Stimulated activated CD4-positive, alpha-beta T cell treated with anti-CD3 and anti-CD28 coated beads, Interleukin-1b, Interleukin-23, amount 100 ng/mL, for 48 hours (primary cell): ENCODE data around the gene CREB3L1.

Source experiments
- DNase-seq: peaks from one replicate; pipeline ENCODE4 v3.0.0-alpha.2; 2020

CREB3L1 gene

DNA sequence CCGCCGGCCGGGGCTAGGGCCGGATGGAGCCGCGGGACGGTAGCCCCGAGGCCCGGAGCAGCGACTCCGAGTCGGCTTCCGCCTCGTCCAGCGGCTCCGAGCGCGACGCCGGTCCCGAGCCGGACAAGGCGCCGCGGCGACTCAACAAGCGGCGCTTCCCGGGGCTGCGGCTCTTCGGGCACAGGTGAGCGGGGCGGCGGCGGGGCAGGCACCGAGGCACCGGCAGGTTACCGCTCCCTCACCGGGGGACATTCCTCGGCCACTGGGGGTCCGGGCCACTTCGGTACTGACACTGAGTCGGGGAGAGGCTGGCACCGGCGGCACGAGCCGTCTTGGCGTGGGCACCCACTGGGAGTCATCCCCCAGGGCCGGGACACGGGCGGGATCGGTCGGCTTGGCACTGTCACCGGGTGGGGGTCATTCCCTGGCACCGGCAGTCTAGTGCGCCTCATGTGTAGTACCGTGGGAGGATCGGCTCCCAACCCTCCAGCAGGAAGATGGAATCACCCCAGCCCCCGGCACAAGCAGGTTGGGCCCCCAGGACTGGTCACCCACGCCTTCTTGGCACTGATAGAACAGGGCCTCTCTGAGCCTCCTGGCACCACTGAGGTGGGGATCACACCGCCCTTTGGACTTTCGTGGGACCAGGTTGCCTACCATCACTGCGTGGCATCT, 70.3 kb downstream of the CREB3L1 start:
- DNase-seq, result no peak

DNA sequence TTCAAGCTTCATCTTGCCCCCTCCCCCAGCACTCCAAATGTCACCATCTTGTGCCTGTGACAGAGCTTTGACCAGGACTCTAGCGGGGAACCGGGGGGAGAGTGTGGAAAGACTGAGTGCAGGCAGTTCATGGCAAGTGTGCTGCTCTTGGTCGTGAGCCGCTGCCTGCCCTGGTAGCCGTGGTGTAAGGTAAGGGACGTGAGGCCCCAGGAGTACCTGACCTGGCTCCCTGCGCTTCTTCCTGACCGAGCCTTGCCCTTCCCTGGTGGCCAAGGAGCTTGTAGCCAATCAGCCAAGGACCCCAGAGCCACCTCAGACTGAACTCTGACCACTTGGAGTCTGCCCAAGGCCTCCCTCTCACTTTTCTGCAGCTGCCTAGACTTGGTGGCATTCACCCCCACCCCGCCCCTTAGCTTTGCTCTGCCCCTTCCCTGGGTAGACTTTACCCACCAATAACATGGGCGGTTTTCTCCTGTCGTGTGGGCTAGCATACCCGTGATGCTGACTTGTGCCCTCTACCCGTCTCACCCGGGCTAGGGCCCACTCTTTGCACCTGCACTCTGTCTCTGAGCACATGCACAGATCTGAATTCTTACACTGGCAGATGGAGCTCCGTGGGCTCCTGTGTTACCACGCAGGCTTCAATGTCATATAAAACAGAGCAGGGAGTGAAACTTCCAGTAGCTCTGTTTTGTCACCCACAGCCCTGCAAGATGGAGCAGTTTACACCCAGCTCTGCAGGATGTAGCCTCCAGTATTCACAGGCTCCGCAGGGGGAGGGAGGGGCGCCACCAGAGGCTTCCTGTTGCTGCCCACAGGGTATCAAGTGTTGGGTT, 71.3 kb downstream of the CREB3L1 start:
- DNase-seq, result no peak

DNA sequence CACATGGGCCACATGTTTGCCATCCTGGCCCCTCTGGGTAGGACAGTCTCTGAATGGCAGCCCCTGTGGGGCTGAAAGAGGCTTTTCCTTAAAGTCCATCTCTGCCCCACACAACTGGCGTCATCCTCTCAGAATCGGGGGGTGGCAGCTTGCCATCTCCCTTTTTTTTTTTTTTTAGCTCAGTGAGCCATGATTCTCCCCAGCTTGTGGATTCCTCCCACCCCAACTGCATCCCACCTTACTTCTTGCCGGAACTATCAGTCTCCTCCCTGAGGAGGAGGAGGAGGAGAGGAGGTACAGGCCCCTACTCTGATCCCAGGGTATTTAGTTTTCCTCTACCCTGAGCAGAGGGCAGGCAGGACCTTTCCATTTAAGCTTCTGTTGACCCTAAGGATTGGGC, 73.2 kb downstream of the CREB3L1 start:
- DNase-seq, result no peak

DNA sequence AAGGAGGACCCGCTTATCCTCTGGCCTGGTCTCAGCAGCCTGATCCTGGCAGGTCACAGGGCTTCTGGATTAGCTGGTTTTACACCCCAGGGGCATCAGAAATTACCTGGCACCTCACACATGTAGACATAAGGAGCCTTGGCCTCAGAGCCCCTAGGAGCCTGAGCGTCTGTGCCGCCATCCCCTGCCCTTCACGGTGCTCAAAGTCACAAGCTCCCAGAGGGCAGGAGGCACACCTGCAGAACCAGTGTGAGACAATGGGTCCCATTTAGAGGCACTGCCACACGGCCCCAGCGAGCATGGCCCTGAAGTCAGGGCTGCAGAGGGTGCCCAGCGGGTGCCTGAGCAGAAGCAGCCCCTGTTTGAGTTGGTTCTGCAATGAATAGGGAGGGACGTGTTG, 73.7 kb downstream of the CREB3L1 start:
- no peak for DNase-seq

DNA sequence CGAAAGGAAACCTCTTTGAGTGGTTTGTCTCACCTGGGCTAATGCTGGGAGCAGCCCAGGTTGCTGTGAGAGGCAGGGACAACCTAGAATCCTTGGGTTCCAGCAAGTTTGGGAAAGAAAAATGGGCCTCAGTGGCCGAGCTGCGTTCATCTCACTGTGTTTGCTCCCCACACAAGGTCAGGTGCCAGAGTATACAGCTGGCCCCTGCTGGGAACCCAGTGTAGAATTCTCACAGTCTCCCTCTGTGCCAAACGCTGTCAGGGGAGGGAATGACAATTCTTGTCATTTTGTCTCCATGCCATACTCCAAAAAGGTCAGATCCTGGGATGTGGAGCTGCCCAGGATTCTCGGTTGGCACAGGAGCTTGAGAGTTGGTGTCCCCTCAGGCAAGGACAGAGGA, 74.1 kb downstream of the CREB3L1 start:
- no peak for DNase-seq

DNA sequence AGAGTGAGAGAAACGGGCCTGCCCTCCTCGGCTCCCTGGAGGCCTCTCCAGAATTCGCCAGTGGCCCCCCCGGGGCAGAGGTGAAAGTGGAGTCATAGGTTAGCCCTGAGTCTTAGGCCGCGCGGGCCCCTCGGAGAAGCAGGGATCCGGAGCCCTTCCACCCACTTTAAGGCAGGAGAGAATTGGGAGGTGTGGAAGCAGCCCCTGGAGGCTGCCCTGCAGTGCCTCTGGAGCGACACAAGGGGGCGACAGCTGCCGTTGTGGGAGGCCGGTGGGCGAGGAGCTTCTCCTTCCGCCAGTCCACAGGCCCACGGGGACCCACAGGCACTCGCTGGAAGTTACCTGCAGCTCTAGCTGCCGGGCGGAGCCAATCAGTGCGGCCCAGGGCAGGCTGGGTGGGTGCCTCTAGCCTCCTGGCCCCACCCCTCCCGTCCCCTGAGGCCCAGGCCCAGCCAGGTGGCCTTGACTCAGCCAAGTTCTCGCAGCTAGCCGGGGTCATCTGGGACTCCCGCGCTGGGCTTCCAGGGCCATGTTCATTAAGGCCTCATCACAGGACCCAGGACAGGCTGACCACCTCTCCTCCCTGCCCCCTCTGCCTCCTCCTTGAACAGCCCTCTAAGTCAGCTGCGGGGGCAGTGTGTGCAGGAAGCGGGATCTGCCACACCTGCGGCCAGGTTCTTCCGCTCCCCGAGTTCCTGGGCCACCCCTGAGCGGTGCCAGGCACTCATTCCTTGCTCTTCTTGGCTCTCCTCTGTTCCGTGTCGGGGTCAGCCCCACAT, 74.8 kb downstream of the CREB3L1 start:
- peak; percentile 81 for DNase-seq

DNA sequence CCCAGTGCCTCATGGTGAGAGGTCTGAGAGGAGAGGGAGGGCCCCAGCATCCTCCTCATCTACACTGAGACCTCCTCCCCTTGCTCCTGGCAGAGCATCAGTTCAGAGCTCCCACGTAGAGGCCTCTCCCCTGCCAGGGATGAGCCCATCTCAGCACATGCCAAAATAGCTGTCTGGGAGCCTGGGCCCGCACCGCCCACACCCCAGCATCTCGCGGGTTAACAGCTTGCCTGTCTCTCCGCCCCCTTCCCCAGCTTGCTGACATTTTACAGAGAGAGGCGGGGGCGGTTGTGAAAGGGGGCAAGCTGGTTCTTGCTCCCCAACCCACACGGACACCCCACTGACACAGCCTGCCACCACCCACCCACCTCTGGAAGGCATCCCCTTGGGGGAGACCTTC, 76.2 kb downstream of the CREB3L1 start:
- DNase-seq, result peak; percentile 71

DNA sequence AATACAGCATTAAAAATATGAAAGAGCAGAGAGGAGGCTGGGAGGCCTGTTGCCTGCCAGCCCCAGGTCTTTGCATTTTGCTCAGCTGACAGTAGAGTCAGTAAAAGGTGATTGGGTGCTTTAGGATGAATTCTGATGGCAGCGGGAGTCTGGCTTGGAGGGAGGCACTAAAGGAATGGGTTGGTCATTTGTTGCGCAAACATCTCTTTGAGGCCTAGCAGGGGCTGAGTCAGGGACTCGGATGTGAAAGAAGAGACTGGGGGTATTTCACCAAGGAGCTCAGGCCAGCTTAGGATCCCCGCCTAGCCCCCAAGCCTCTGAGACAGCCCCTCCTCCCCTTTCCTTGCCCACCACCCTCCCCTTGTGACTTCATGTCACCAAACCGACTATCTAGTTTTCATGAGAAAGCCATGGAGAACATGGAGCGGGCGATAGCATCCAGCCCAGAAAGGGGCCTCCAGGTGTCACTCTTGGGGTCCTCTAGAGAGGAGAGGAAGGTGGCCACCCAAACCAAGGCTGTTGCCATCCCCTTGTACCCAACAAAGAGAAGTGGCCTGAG, 79.5 kb downstream of the CREB3L1 start:
- DNase-seq, result no peak

DNA sequence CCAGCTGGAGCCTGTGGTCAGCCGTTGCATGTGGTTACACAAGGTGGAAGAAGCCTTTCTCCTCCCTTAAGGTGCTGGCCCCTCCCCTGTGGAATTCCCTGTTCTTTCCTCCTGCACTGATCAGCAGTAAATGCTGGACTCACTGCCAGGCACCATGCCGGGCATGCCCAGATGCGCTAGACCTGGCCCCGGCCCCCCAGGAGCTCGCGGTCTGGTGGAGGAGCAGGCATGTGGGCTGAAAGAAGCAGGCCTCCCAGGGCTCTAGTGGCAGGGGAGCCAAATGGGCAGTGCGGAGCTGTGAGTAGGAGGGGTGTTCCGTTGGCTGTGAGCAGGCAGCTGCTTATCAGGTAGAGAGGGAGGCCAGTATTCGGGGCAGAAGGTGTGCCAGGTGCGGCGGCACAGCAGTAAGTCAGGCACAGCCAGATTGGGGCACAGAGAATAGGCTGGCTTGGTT, 80.0 kb downstream of the CREB3L1 start:
- DNase-seq, result no peak

DNA sequence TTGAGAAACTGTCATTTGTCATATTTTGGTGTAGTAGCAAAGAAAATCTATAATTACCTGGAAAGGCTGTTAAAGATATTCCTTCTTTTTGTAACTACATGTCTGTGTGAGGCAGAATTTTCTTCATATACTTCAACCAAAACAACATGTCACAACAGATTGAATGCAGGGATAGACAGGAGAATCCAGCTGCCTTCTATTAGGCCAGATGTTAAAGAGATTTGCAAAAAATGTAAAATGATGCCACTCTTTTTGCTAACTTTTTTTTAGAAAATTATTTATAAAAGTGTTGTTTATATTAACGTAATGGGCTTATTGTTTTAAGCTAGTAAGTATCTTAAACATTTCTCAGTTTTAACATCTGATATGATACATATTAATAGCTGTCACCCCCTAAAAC, 82.5 kb downstream of the CREB3L1 start:
- DNase-seq, result no peak

DNA sequence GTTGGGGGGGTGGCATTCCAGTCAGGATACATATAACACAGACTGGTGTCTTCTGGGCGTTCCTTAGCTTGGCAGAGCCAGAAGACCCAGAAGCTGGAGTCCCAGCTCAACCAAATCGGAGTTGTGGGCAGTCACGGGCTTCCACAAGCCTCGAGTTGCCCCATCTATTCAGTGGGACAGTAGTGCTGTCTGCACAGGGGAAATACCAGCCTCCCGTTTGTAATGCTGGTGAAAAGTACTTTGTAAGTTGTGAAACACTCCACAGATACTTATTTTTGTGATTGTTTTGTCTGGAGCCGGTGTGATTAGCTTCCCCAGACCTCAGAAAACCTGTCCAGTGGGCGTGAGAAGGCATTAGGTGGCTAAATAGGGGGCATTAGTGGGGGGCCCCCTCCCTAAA, 83.4 kb downstream of the CREB3L1 start:
- DNase-seq, result no peak

DNA sequence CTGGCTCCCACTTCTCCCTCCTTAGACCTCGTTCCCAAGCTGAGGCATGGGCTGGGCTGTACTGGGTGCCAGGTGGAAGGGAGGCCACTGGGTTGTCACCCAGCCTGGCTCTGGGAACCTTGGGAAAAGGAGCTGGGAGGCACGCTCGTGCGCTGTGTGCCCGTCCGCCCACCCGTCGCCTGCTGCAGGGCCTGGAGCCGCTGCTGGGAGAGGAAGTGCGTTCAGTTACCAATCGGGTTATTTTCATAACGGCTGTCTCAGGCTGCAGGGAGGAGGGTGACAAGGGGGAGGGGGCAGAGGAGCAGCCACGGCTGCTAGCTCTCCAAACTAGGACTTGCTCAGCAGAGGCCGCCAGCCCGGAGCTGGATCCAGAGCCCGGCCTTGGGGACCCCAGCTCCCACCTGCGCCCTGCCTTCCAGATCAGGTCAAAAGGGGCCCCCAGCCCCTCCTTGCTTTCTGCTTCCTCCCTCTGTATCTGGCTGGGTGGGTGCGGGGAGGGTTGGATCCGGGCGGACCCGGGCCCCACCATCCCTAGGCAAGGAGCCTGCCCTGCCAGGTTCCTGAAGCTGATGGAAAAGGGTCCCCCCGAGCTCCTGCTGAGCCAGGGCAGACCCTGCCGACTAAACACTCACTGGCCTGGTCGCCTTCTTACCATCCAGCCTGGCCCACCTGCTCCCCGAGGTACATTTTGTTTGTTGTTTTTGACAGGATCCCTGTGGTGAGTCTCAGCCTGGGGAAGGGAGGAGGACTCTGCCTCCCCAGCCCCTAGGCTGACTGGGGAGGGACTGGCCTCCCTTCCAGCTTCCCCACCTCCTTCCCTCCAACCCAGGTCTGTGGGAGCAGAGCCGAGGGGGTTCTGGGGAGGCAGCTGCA, 84.1 kb downstream of the CREB3L1 start:
- DNase-seq, result peak; percentile 69

DNA sequence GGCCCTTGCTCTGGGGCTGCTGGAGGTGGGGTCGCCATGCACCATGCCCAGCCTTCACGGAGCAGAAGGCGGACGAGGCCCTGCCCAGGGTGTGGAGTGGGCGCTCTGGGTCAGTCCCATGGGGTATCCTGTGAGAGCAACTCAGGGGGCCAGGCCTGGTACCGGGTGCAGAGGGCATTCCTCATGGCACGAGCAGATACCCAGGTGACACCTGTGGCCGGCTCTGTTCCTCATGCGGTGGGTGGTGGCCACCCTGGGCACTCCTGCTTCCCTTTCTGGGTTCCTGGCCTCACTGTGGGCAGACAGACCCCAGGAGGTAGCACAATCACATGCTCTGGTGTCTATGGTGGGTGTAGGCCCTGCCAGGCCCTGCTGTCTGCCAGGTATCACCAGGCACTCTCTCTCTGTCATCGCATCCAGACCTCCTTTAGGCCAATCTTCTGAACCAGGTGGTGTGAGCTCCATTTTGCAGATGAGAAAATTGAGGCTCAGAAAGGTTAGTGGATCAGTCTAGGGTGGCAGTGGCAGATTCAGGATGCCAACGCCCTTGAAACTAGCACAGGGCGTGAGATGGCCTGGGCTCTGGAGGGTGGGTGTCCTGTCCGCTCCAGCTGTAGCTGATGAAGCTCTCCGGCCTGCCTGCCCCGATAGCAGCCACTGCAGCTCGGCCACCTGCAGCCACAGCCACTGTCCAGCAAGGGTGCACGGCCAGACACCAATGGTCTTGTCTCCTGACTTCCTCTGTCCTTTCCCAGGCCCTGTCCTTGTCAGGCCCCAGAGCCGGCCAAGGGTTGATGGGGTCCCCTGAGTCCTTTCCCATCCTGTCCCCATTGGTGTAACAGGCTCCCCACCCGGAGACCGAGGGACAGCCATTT, 84.9 kb downstream of the CREB3L1 start:
- no peak for DNase-seq

DNA sequence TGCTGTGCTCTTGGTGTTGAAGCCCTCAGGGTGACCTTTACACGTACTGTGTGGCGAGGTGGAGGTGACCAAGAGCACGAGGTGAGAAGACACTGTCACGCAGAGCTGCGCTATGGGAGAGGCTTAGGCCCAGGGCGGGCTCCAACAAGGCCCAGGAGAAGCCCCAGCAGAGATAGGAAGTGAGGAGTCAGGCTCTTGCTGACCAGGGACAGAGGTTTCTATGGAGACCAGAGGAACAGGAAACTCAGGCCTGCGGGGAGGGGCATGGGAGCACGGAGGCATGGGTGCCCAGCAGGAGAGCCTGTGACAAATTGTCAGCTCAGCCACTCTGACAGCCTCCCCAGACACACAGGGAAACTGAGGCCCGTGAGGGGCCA, 85.6 kb downstream of the CREB3L1 start:
- DNase-seq, result no peak

DNA sequence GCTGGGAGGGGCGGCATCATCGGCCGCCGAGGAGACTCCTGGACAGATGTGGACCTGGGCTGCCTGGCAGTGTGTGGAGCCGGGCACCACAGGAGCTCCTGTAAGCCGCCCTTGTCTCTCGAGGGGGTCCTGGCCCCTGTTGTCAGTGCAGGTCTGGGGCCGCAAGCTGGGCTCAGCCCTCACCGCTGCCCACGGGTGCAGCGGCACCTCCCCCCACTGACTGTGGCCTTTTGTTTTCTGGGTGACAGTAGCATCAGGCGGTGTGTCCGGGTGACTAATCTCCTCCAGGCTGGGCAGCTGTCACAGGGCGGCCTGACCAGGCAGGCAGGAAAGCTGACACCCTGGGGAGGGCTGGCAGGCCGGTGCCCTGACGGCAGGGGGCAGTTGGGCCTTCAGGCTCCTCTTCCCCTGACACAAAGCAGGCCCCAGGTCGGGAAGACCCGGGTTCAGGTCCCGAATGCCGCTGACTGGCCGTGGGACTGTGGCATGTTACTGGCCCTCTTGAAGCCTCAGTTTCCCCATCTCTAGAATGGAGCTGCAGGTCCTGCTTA, 86.1 kb downstream of the CREB3L1 start:
- no peak for DNase-seq

DNA sequence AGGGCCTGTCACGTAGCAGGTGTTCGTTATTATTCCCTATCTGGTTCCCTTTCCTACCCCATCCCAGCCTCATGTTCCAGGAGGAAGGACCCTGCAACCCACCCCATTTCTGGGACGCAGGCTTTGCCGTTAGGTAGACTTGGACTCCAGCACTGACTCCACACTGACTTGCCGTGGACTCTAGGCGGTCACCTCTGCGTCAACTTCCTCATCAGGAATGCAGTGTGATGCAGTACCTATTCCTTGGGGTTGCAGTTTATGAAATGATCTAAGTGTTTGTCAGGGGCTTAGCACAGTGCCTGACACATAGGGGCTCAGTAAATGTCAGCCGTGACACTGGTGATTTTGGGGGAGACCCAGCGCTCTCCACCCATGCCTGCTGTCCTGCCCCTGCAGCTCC, 86.6 kb downstream of the CREB3L1 start:
- no peak for DNase-seq

DNA sequence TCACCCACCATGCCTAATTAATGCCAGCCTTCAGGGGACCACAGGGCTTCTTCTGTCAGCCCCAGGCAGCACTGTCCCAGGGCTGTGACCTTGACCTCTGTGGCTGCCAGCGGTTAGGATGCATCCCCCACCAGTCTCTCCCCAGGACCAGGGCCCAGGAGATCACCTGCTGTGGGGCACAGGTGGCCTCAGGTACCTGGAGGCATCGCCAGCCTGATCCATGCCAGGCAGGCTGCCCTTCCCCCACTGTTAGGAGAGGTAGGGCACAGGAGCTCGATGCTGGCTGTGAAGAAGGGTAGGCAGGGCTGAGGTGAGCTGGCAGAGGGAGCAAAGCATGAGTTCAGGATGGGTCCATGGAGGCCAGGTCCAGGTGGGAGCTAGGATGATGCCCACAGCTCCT, 87.3 kb downstream of the CREB3L1 start:
- no peak for DNase-seq

DNA sequence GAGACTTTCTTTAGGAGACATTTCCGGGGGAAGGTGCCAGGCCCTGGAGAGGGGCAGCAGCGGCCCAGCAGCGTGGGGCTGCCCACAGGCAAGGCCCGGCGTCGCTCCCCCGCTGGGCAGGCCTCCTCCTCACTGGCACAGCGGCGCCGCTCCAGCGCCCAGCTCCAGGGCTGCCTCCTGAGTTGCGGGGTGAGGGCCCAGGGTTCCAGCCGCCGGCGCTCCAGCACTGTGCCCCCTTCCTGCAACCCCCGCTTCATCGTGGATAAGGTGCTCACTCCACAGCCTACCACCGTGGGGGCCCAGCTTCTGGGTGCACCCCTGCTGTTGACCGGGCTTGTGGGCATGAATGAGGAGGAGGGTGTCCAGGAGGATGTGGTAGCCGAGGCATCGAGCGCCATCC, 88.8 kb downstream of the CREB3L1 start:
- DNase-seq, result no peak

DNA sequence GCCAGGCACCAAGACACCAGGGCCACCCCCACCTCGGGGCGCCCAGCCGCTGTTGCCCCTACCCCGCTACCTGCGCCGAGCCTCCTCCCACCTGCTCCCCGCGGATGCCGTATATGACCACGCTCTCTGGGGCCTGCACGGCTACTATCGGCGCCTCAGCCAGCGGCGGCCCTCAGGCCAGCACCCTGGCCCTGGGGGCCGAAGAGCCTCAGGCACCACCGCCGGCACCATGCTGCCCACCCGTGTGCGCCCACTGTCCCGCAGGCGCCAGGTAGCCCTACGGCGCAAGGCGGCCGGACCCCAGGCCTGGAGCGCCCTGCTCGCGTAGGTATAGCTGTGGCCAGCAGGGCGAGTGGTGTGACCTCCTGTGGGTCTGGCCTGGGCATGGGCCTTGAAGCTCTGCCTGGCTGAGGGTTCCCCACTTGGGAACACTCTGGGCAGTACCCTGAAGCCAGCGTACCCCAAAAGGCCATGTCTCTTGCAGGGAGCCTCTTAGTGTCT, 89.2 kb downstream of the CREB3L1 start:
- DNase-seq, result no peak

DNA sequence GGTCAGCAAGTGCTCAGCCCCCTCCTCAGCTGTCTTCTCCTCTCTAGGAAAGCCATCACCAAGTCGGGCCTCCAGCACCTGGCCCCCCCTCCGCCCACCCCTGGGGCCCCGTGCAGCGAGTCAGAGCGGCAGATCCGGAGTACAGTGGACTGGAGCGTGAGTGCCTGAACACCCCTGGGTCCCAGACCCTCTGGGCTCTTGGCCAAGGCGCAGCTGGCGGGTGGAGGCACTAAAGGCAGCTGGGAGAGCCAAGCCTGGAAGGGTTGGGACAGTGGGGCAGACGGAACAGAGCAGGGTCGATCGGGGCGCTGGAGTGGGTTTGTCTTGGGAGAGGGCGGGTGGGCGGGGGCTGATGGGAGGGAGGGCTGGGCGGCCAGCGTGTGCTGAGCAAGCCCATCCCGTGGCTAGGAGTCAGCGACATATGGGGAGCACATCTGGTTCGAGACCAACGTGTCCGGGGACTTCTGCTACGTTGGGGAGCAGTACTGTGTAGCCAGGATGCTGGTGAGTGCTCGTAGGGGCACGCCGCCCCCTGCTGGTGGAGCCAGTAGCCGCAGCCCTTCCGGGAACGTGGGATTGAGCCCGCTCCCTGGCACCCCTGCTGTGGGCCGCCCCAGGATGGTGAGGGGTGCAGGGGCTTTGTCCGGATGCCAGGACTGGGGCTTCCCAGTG, 89.9 kb downstream of the CREB3L1 start:
- peak; percentile 68 for DNase-seq
